Superior temporal gyrus (tissue), 1 donor: ENCODE results near the gene COL4A2.
A peak's percentile ranks its signal among the peaks of the same experiment; 100 is the strongest.
"Not testable (repeated sequence)": the region's sequence is repeated elsewhere in the genome, so short reads cannot be mapped to it uniquely, and the experiment has no call there.

Source experiments
- DNase-seq: peaks from one replicate; pipeline ENCODE4 v3.0.0-alpha.2; 2016; ENCODE audit errors: extremely low spot score

The COL4A2 gene

DNA sequence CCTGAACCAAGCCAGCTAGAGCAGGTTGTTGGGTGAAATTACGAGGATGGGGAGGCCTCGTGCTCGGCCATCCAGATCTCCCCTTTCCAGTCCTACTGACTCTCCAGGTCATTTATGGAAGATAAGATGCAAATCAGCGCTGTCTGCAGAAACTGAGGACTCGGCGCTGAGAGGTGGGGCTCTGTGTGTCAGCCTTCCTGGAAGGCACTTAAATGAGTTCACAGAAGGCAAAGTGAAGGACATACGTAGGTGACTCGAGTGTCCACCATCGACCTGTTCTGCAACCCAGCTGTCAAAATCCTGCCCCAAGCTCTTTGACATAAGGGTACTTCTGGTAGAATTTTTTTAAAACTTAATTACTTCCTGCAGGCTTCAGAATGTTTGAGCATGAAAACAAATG is 168.0 kb downstream of the COL4A2 start:
- no peak for DNase-seq

DNA sequence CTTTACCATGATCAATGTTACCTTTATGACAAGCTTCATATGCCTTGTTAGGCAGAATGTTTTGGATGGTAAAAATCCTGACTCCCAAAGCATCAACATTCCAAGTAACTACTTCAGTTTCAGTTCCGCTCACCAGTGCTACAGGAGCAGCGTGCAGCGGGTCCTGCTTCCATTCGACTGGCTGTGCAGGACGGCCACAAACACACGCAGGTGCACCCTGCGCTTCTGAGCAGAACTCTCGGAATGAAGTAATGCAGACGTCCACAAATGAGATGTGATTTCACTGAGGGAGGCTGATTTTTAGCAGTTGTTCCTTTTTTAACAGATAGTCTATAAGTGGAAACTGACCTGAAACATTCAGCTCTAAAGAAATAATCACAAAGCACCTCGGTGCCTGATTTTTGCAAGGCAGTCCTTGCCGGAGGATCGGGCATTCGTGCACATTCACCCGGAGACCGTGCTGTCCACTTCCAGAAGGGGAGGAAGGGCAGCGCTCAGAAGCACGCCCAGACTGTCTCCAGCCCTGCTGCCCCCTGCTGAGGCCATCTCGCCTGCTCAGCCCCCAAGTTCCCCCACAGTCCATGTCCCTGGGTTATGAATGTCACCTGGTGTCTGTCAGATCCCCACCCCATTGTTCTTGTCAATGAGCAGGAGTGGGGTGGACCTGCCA is 168.6 kb downstream of the COL4A2 start:
- DNase-seq: no peak

DNA sequence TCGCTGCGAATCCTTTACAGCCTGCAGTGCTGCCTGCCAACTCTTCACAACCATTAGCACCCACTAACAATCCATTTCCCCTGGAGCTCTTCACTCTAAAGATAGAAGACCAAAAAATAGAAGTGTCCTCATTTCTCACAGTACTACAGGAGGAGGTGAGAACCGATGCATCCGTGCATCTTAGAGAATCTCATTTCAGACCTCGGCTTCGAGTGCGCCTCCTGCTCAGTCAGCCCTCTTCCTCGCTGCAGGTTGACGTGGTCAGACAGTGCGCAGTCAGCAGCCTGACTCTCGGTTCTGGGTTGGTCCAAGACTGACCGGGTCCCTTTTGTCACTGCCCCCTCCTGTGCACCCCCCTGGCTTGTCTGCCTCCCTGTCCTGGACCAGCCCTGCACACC is 169.1 kb downstream of the COL4A2 start:
- peak; percentile 46 for DNase-seq

GRCh38 chr13:110477706-110478245 is 170.7 kb downstream of the COL4A2 start:
- DNase-seq: no peak

- DNase-seq: no peak
Observed at GRCh38 chr13:110478405-110479214, 171.5 kb downstream of the COL4A2 start.

- DNase-seq: no peak
Observed at GRCh38 chr13:110479215-110479545, 172.1 kb downstream of the COL4A2 start.

- DNase-seq: no peak
Observed at GRCh38 chr13:110479648-110480047, 172.6 kb downstream of the COL4A2 start.

GRCh38 chr13:110480161-110480560 is 173.1 kb downstream of the COL4A2 start:
- no peak for DNase-seq

GRCh38 chr13:110483386-110483968 is 176.4 kb downstream of the COL4A2 start:
- DNase-seq: peak; percentile 57

DNA sequence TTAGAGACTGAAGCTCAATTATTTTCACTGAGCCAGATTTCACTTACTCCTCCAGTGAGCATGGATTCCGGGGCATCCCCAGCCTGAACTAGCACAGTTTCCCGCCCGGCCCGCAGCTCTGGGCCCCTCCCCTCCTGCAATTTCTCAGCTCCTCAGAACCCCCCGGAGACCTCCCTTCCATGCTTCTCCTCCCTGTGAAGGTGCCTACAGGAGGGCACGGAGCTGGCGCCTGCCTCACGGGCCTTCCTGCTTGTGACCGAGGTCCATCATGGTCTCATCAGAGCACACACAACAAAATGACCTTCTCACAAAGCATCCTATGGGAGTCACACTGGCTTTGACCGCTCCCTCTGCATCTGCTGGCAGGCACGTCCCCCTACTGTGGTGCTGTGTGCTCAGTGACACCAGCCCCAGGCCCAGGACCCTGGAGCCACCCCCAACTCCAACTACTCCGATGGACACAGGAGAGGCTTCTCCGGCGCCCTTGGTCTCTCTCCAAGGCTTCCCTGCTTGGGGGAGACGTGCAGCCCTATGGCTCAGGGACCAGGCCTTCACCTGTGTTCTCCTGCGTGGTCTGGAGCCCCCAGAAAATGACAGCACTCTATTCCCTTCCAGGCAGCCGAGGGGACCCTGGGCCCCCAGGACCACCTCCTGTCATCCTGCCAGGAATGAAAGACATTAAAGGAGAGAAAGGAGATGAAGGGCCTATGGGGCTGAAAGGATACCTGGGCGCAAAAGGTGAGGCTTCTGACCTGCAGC is 177.4 kb downstream of the COL4A2 start:
- no peak for DNase-seq

GRCh38 chr13:110485604-110486003 is 178.5 kb downstream of the COL4A2 start:
- no peak for DNase-seq

DNA sequence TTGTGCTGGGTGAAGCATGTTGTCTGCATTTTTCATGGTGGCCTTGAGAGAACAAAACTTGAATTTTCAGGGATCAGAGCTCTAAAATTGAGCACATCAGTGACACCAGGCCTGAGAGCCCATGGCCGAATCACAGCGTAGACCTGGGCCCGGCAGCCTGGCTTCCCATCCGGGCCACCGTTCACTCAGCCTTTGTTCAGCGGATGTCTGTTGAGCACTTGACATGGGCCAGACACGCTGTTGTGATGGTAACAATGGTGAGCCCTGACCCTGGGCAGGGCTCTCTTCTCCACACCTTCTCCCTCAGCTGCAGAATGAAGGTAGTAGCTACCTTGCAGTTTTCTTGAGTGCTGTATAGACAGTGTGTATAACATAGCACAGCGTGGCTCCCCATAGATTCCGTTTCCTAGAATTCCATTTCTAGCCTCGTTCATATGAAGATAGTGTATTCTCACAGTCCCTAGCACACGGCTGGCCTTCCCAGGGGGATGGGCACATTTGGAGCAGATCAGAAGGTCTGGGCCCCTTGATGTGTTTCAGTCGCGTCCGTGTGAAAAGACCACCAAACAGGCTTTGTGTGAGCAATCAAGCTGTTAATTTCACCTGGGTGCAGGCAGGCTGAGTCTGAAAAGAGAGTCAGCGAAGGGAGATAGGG is 179.1 kb downstream of the COL4A2 start:
- DNase-seq: no peak

DNA sequence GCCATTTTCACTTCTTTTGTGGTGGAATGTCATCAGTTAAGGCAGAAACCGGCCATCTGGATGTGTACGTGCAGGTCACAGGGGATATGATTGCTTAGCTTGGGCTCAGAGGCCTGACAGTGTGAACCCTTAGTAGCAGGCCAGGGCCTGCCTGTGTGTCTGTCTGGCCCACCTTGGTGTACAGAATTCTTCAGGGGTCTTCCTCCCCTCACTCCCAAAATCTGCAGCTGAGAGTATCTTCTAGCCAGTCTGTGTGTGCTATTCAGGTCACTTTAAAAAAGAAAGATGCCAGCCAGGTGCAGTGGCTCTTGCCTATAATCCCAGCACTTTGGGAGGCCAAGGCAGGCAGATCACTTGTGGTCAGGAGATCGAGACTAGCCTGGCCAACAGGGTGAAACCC is 179.8 kb downstream of the COL4A2 start:
- DNase-seq: not testable (repeated sequence)

DNA sequence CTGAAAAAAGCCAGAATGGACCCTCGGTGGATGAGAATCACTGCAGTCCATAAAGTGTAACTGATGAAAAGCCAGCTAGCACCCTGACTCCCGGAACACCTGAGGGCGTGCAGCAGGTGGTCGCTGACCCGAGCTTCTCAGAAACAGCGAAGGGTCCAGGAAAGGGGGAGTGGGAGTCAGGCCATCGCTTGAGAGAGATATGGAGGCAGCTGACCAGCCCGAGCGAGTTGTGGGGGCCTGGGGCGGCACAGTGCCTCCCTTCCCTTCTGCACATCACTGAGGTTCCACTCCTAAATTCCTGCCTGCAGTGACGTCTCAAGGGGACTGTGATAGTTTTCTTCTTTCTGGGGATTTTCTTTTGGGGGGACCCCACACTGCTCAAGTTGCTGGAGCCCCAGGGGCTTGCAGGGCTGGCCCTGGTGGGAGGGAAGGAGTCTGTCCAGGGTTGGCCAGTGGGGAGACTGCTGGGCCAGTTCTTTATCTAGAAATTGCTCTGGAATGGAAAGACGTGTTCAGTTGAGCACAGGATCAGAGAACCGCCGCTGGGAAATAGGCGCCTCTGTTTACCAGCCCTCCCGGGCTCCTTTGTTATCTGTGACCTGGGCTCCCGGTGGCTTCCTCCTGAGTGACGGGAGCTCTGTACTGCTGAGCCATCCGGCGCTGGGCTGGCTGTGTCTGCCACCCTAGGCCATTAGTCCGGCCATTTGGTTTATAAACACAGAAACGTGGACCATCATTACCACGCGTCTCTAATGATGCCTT is 183.1 kb downstream of the COL4A2 start:
- no peak for DNase-seq

DNA sequence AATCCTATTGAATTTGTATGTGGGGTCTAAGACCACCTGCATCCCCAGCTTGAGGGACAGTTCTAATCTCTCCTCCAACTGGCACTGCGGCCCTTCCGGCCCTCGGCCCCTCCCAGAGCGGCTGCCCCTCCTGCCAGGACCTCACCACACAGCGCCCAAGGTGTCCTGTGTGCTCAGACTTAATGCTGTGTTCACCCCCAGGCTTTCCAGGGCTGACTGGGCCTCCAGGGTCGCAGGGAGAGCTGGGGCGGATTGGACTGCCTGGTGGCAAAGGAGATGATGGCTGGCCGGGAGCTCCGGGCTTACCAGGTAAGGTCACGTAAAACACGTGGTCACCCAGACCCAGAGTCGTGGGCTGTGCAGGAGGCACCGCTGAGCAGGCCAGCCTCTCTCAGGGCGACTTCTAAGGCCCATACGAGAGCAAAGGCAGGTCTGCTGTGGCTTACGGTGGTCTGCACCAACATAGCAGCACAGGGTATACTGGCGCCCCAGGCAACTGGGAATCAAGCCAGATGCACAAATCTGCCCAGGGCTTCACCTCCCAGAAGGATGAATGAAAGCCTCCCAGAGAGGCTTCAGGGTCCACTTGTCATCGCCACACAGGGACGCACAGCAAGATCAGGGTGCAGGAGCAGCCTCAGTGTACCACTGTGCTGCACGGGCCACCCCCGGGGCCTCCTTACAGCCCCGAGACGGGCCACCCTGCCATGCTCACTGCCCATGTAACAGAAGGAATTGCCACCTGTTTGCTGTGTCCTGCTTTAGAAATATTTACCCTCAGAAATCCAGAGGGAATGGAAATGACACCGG is 185.0 kb downstream of the COL4A2 start:
- DNase-seq: no peak

DNA sequence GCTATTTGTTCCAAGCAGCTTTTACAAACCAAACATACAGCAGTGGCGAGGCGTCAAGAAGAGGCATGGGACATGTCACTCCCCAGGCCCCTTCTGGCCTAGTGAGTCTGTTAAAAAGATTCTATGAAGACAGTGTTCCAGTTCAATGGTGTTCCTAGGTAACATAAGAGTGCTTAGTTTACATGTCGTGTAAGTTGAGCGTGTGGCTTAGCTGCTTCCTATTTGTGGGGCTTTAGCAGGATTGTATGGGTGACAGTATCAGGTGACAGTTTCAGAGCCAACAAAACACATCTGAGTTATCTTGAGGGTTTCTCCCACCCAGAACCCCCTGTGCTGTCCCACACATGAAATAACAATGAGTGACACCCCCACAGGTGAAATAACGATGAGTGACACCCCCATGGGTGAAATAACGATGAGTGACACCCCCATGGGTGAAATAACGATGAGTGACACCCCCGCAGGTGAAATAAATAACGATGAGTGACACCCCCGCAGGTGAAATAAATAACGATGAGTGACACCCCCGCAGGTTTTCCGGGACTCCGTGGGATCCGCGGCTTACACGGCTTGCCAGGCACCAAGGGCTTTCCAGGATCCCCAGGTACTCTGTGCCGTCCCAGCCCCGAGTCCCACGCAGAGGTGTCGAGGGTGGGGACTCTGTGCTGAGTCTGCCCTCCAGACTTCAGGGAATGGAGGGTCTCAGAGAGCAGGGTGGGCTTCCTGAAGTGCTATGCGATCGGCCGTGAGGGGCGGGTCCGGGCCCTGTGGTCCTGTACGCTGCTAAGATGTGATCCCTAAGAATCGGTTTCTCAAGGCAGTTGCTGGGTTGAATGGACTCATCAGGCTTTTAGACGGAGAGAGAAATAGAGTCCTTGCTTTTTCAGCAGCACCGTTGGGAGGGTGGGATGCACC is 185.9 kb downstream of the COL4A2 start:
- DNase-seq: no peak

GRCh38 chr13:110493613-110494012 is 186.5 kb downstream of the COL4A2 start:
- DNase-seq: no peak

DNA sequence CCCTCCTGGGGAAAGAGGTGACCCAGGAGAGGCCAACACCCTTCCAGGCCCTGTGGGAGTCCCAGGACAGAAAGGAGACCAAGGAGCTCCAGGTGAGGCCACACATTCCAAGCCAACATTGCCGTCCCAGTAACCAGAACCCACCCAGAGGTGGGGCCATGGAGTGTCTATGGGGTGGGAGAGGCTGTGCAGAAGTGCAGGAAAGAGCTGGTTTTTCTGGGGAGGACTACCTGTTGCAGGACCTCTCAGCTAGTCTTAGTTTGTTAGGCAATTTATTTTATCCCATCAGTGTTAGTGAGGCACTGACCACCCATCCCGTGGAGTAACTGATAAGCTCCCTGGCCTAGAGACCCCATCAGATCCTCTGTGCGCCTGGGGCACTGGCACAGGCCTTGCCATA is 188.3 kb downstream of the COL4A2 start:
- no peak for DNase-seq

DNA sequence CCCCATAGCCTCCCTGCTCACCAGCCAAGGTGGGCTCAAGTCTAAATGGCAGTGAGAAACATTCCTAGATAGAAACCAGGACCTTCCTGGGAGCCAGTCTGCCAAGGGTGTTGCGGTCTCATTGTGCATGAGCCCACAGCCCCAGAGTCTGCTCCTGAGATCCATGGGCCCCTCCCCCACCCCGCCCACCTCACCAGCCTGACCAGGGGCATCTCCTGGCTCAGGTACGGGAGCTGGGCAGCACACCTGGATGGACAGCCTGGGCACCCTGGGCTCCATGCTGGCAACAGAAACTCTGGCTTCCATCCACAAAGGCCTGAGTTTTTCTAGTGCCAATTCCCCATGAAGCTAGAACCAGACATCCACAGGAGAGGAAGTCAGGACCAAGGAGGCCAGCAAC is 188.8 kb downstream of the COL4A2 start:
- DNase-seq: no peak
